Peyer's patch (tissue), 4 donors: ENCODE measurements around the gene ARSA. TPM values are rescaled to one million over a fixed set of nuclear protein-coding genes. Genes with fewer than 3 reads are reported as not detected.

Experiments
- DNase-seq, 3 donors: peaks; one replicate each; pipeline ENCODE4 v3.0.0-alpha.2; 2017 to 2019
- H3K27ac ChIP-seq, 4 donors: fragments of 200-600 bp; sonication (generic); one replicate each; pipeline ENCODE4 v1.5.1; 2016 to 2019
- H3K27me3 ChIP-seq, 2 donors: fragments of 200-600 bp; sonication (generic); one replicate each; pipeline ENCODE4 v1.5.1; 2019
- H3K36me3 ChIP-seq, 3 donors: fragments of 200-600 bp; sonication (generic); one replicate each; pipeline ENCODE4 v1.5.1; 2016 to 2019
- H3K4me1 ChIP-seq, 4 donors: fragments of 200-600 bp; sonication (generic); one replicate each; pipeline ENCODE4 v1.5.1; 2016 to 2019
- H3K4me3 ChIP-seq, 4 donors: fragments of 200-600 bp; sonication (generic); 1 replicate in 3 of 4; 2 replicates in 1 of 4; pipeline ENCODE4 v1.5.1; 2016 to 2019; ENCODE audit warnings: mild to moderate bottlenecking in 1 of 4
- H3K9me3 ChIP-seq, 4 donors: fragments of 200-600 bp; sonication (generic); one replicate each; pipeline ENCODE4 v1.5.1; 2016 to 2019; ENCODE audit warnings: mild to moderate bottlenecking in 1 of 4
- CTCF ChIP-seq, 6 experiments: fragments of 450-650 bp in 4 of 6; fragments of 200-600 bp in 2 of 6; sonication (generic) in 1 of 6; IDR thresholded peaks; one replicate each; pipeline ENCODE4 v1.5.1; 2017 to 2019; ENCODE audit warnings: antibody characterized with exemption in 6 of 6, mild to moderate bottlenecking in 3 of 6, moderate library complexity in 1 of 6
- POLR2A ChIP-seq, 2 donors: fragments of 450-650 bp; IDR thresholded peaks; one replicate each; pipeline ENCODE4 v1.5.1; 2017; ENCODE audit warnings: antibody characterized with exemption in 2 of 2, mild to moderate bottlenecking in 2 of 2, moderate library complexity in 2 of 2
- total RNA-seq, 4 donors: library from RNA; depleted of rRNA; stranded (reverse); fragments of >200 nt; gene quantifications; one replicate each; pipeline ENCODE4 v1.1.0, GENCODE V29; 2016

ARSA gene
- total RNA-seq, 4 donors from 2014 or later, result 84.2 to 130 (median 124) TPM

GRCh38 chr22:50674606-50675552 lies 46.9 kb upstream of the ARSA start:
- Histone ChIP-seq H3K9me3 (no peaks in the 10 kb centered on the region), H3K4me1 (peaks cover 0 to 18% (median 7%) of the 10 kb centered on the region in 4 donors), H3K36me3 (no peaks in the 10 kb centered on the region), H3K4me3 (peak overlapping the region; percentile 20 to 54 (median 48)), H3K27me3 (peaks cover 0 to 20% of the 10 kb centered on the region in 2 donors), H3K27ac (no peak overlapping the region)
- peak; percentile 11 to 74 (median 63) for DNase-seq
- TF ChIP-seq CTCF (IDR thresholded peaks at IDR 0.05), result no peak
- no peak for TF ChIP-seq POLR2A (IDR thresholded peaks at IDR 0.05)

GRCh38 chr22:50674130-50674500 lies 46.2 kb upstream of the ARSA start:
- peak in 1 of 3 donors; percentile 24 for DNase-seq
- no peak for TF ChIP-seq CTCF (IDR thresholded peaks at IDR 0.05)
- no peak for TF ChIP-seq POLR2A (IDR thresholded peaks at IDR 0.05)
- Histone ChIP-seq H3K27ac (peak overlapping the region in 2 of 4 donors; percentile 52 to 57), H3K27me3 (peaks cover 0 to 20% of the 10 kb centered on the region in 2 donors), H3K4me1 (peaks cover 0 to 18% (median 7%) of the 10 kb centered on the region in 4 donors), H3K36me3 (no peaks in the 10 kb centered on the region), H3K9me3 (no peaks in the 10 kb centered on the region), H3K4me3 (peak overlapping the region; percentile 15 to 54 (median 47))

- H3K4me1 ChIP-seq, result peaks cover 0 to 18% (median 7%) of the 10 kb centered on the region in 4 donors
- H3K9me3 ChIP-seq, result no peaks in the 10 kb centered on the region
- H3K27ac ChIP-seq, result peak overlapping the region in 3 of 4 donors; percentile 13 to 57 (median 52)
- peak overlapping the region; percentile 15 to 54 (median 47) for H3K4me3 ChIP-seq
- H3K36me3 ChIP-seq, result no peaks in the 10 kb centered on the region
- peaks cover 0 to 20% of the 10 kb centered on the region in 2 donors for H3K27me3 ChIP-seq
- TF ChIP-seq CTCF (IDR thresholded peaks at IDR 0.05), result no peak
- TF ChIP-seq POLR2A (IDR thresholded peaks at IDR 0.05), result no peak
- DNase-seq, result peak in 2 of 3 donors; percentile 41 to 43
These were observed 45.5 kb upstream of the ARSA start for GRCh38 chr22:50673231-50674129.

- peak in 1 of 2 donors; percentile 22 for TF ChIP-seq POLR2A (IDR thresholded peaks at IDR 0.05)
- no peak for TF ChIP-seq CTCF (IDR thresholded peaks at IDR 0.05)
- DNase-seq, result peak in 2 of 3 donors; percentile 49 to 53
- Histone ChIP-seq H3K4me3 (peak within 1 kb of the TSS; percentile 15 to 54 (median 47)), H3K36me3 (no peaks in the 10 kb centered on the region), H3K4me1 (peaks cover 0 to 18% (median 7%) of the 10 kb centered on the region in 4 donors), H3K27ac (peak within 1 kb of the TSS; percentile 13 to 57 (median 41)), H3K27me3 (peaks cover 0 to 20% of the 10 kb centered on the region in 2 donors), H3K9me3 (no peaks in the 10 kb centered on the region)
These were observed 44.7 kb upstream of the ARSA start, which contains the start of gene SHANK3 for GRCh38 chr22:50672471-50673230. TSS of gene SHANK3 (plus strand) at chr22:50672823.
